ENCODE data around the gene CLMN. TPM values are rescaled to one million over a fixed set of nuclear protein-coding genes. Genes with fewer than 3 reads are reported as not detected.

The CLMN gene
- total and polyA plus RNA-seq, 2 donors (not counting 1 experiment from before 2014, with no cell fraction given), result 9.6 to 51.5 TPM

DNA sequence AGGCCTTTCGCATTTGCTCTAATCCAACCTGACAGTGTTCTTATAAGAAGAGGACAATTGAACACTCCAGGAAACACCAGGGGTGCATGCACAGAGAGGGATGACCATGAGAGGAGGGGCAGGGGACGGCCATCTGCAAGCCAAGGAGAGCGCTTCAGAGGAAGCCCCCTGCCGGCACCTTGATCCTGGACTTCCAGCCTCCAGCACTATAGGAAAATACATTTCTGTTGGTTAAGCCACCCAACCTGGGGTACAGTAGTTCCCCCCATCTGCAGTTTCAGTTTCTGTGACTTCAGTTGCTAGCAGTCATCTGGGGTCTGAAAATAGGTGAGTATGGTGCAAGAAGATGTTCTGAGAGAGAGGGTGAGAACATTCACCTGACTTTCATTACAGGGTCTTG, 64.7 kb downstream of the CLMN start:
- H3K79me2 ChIP-seq (ENCODE audit: control insufficient read depth, insufficient read depth, low read length), result peaks cover 18% of the 10 kb centered on the region
- no peak for DNase-seq
- no peak for TF ChIP-seq EZH2 (IDR thresholded peaks at IDR 0.05; ENCODE audit: borderline replicate concordance, insufficient read depth, low read depth, low read length, poor library complexity, severe bottlenecking)
- TF ChIP-seq, protein P1, sequence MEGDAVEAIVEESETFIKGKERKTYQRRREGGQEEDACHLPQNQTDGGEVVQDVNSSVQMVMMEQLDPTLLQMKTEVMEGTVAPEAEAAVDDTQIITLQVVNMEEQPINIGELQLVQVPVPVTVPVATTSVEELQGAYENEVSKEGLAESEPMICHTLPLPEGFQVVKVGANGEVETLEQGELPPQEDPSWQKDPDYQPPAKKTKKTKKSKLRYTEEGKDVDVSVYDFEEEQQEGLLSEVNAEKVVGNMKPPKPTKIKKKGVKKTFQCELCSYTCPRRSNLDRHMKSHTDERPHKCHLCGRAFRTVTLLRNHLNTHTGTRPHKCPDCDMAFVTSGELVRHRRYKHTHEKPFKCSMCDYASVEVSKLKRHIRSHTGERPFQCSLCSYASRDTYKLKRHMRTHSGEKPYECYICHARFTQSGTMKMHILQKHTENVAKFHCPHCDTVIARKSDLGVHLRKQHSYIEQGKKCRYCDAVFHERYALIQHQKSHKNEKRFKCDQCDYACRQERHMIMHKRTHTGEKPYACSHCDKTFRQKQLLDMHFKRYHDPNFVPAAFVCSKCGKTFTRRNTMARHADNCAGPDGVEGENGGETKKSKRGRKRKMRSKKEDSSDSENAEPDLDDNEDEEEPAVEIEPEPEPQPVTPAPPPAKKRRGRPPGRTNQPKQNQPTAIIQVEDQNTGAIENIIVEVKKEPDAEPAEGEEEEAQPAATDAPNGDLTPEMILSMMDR (IDR thresholded peaks at IDR 0.05), result no peak
- H3K27ac ChIP-seq (ENCODE audit: low read length in 2 of 2), result no peak overlapping the region
- ChIA-PET CTCF (interaction anchor here (0.6 kb wide), 1 partner anchor 13 kb away, joined by 4 read pairs; no protein-coding TSS in a partner anchor), POLR2A (no interaction called here)
- no peaks in the 10 kb centered on the region for H3K9me3 ChIP-seq (ENCODE audit: control extremely low read depth in 1 of 3, control insufficient read depth in 2 of 3, insufficient read depth in 1 of 3, low read length in 2 of 3)
- Mint-ChIP-seq H3K27me3 (no peaks in the 10 kb centered on the region), H3K4me1 (peaks cover 16% of the 10 kb centered on the region), H3K27ac (no peak overlapping the region), H3K4me3 (no peak overlapping the region), H3K9me3 (ENCODE audit: insufficient read depth) (no peaks in the 10 kb centered on the region)
- H3K27me3 ChIP-seq (replicated peaks in 1 of 4; ENCODE audit: control extremely low read depth in 1 of 4, control insufficient read depth in 3 of 4, insufficient read depth in 4 of 4, low read length in 3 of 4), result no peaks in the 10 kb centered on the region
- H3K36me3 ChIP-seq (replicated peaks in 1 of 2; ENCODE audit: control extremely low read depth in 1 of 2, control insufficient read depth in 1 of 2, extremely low read depth in 1 of 2, insufficient read depth in 2 of 2, low read length in 1 of 2), result no peaks in the 10 kb centered on the region
- H3K4me1 ChIP-seq (ENCODE audit: control insufficient read depth in 2 of 2, insufficient read depth in 2 of 2, low read length in 2 of 2), result peaks cover 3 to 17% of the 10 kb centered on the region in 2 donors
- H3K4me2 ChIP-seq (replicated peaks; ENCODE audit: low read depth, low read length, poor library complexity, severe bottlenecking), result no peak overlapping the region
- ATAC-seq (ENCODE audit: low read depth), result no peak
- no peak overlapping the region for H3K4me3 ChIP-seq (ENCODE audit: control extremely low read depth in 1 of 5, extremely low read depth in 1 of 5, insufficient read depth in 1 of 5, low read depth in 2 of 5, low read length in 4 of 5)
- H3K9ac ChIP-seq (ENCODE audit: low read length), result no peak overlapping the region
- H2AFZ ChIP-seq (ENCODE audit: insufficient read depth, low read depth, low read length, poor library complexity, severe bottlenecking), result no peak overlapping the region
- intact Hi-C loops (cut with micrococcal nuclease), result no loop called here
- H4K20me1 ChIP-seq (ENCODE audit: control insufficient read depth, insufficient read depth, low read length, poor library complexity, severe bottlenecking), result peaks cover 13% of the 10 kb centered on the region
- WGBS (ENCODE audit: insufficient coverage), result 100% methylated on average over 1 of the region's 4 CpGs

DNA sequence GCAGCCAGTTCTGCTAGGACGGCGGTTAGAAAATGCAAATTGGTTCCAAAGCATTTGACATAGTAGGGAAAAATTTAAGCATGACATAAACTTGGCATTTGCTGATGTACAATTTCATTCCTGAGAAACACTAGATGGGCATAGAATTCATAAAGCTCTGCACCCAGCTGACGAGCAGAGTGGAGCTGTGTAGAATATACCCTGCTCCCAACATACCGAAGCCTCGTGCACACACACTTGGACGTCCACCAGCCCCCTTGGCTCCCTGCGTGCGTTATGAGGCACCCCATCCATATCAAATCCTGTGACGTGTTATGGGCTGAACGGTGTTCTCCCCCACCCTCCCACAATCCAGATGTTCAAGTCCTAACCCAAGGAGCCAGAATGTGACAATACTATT, 65.4 kb downstream of the CLMN start:
- 100% methylated on average over 7 of the region's 10 CpGs for WGBS (ENCODE audit: insufficient coverage)
- TF ChIP-seq EZH2 (IDR thresholded peaks at IDR 0.05; ENCODE audit: borderline replicate concordance, insufficient read depth, low read depth, low read length, poor library complexity, severe bottlenecking), result no peak
- TF ChIP-seq, protein P1 (IDR thresholded peaks at IDR 0.05), result no peak
- H3K9ac ChIP-seq (ENCODE audit: low read length), result no peak overlapping the region
- peaks cover 13% of the 10 kb centered on the region for H4K20me1 ChIP-seq (ENCODE audit: control insufficient read depth, insufficient read depth, low read length, poor library complexity, severe bottlenecking)
- H3K9me3 Mint-ChIP-seq (ENCODE audit: insufficient read depth), result no peaks in the 10 kb centered on the region
- no peak overlapping the region for H3K4me3 ChIP-seq (ENCODE audit: control extremely low read depth in 1 of 5, extremely low read depth in 1 of 5, insufficient read depth in 1 of 5, low read depth in 2 of 5, low read length in 4 of 5)
- CTCF ChIA-PET, result interaction anchor here (0.6 kb wide), 1 partner anchor 12 kb away, joined by 4 read pairs; no protein-coding TSS in a partner anchor
- intact Hi-C loops (cut with micrococcal nuclease), result no loop called here
- H3K4me3 Mint-ChIP-seq, result no peak overlapping the region
- H3K27ac Mint-ChIP-seq, result no peak overlapping the region
- peaks cover 18% of the 10 kb centered on the region for H3K79me2 ChIP-seq (ENCODE audit: control insufficient read depth, insufficient read depth, low read length)
- no peaks in the 10 kb centered on the region for H3K9me3 ChIP-seq (ENCODE audit: control extremely low read depth in 1 of 3, control insufficient read depth in 2 of 3, insufficient read depth in 1 of 3, low read length in 2 of 3)
- H3K4me1 Mint-ChIP-seq, result peaks cover 17% of the 10 kb centered on the region
- H3K36me3 ChIP-seq (replicated peaks in 1 of 2; ENCODE audit: control extremely low read depth in 1 of 2, control insufficient read depth in 1 of 2, extremely low read depth in 1 of 2, insufficient read depth in 2 of 2, low read length in 1 of 2), result no peaks in the 10 kb centered on the region
- H3K27me3 ChIP-seq (replicated peaks in 1 of 4; ENCODE audit: control extremely low read depth in 1 of 4, control insufficient read depth in 3 of 4, insufficient read depth in 4 of 4, low read length in 3 of 4), result no peaks in the 10 kb centered on the region
- H2AFZ ChIP-seq (ENCODE audit: insufficient read depth, low read depth, low read length, poor library complexity, severe bottlenecking), result no peak overlapping the region
- H3K4me1 ChIP-seq (ENCODE audit: control insufficient read depth in 2 of 2, insufficient read depth in 2 of 2, low read length in 2 of 2), result peaks cover 3 to 12% of the 10 kb centered on the region in 2 donors
- no peak for DNase-seq
- H3K4me2 ChIP-seq (replicated peaks; ENCODE audit: low read depth, low read length, poor library complexity, severe bottlenecking), result no peak overlapping the region
- H3K27ac ChIP-seq (ENCODE audit: low read length in 2 of 2), result no peak overlapping the region
- ATAC-seq (ENCODE audit: low read depth), result no peak
- POLR2A ChIA-PET, result no interaction called here
- H3K27me3 Mint-ChIP-seq, result no peaks in the 10 kb centered on the region
